HG02610 (cell line): ENCODE results near the gene IGSF23.

Experiments
- ATAC-seq: cut with Tn5 transposase; IDR thresholded peaks from one replicate; pipeline ENCODE4 v1.9.1; 2021; ENCODE audit warnings: mild to moderate bottlenecking, moderate library complexity; ENCODE audit not compliant: unreplicated experiment

The IGSF23 gene, protein sequence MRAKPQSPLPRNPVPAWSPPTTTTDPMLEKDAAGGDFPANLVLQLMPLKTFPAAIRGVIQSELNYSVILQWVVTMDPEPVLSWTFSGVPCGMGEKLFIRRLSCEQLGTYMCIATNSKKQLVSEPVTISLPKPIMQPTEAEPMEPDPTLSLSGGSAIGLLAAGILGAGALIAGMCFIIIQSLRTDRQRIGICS

DNA sequence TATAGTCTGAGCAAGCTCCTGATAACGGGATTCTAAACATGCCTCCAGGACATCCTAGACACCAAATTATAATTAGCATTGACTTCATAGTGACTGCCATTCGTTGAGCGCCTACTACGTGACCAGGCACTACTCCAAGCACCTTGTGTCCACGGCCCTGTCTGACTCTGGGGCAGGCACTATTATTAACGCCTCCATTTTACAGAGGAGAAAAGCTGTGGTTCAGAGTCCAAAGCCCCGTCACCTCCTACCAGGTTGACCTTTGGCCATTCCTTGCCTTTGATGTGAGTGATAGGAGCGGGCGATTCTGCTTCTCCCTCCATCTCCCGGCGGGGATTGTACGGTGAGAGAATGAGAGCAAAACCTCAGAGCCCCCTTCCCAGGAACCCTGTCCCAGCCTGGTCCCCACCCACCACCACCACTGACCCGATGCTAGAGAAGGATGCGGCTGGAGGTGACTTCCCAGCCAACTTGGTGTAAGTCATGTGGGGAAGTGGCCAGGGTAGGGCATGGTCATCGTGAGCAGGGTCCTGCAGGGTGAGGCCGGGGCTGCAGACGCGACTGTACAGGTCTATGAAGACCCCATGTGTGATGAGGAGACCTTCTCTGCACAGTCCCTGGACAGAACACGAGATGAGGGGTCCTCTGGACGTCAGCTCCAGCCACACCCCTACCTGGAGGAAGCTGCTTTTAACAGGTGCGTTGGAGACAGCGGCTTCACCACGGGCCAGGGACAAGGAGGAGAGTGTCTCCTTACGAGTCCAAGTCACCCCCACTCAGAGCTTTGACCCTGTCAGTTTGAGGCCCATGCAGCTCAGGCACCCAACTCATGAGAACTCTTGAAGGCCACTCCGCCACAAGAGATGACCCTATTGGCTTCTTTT lies at the start of gene IGSF23:
IGSF23 (plus strand) TSS at position 269 of the 884 bp plus-strand sequence; CDS start at position 352, 83 bp downstream.
- ATAC-seq: no peak

DNA sequence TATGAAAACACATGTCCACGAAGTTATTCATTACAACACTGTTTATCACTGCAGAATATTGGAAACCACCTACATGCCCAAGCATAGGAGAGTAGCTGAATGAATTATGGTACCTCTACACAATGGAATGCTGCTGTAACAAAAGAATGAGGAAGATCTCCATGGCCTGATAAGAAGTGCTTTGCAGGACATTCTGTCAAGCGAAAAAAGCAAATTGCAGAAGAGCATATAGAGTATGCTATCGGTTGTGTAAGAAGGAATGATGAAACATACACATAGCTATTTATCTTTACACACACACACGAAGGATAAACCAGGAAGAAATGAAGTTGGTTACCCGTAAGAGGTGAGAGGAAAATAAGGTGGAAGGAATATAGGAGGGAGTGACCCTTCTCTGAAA lies 46.4 kb upstream of the IGSF23 start:
- no peak for ATAC-seq

DNA sequence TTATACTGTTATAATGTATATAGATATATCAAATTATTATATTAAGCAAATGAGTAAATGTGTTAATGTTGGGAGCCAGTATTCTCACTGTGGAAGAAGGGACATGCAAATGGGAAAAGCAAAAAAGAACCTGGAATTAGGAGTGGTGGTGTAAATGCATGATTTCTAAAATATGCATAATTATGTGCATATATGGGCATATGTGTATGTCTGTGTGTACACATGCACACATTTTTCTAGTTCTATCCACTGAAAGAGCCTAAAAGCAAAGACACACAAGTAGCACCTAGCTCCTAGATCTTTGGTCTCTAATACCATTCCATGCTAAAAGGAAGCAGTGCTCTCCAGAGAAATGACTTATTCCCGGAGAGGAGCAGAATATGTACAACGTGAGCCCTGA lies 45.6 kb upstream of the IGSF23 start:
- ATAC-seq: no peak

DNA sequence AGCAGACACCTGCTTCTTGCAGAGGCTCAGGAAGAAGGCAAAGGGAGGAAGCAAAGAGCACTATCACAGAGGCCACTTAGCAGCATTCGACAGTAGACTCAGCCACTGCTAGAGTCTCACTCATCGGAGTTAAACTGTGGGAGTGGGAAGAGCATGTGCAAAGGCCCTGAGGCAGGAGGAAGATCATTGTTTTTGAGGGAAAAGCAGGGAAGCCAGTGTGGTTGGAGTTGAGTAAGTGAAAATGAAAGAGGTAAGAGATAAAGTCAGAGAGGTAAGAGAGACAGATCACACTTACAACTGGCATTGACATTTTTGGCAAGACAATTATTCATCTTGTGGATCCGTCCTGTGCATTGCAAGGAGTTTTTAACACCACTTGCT lies 42.8 kb upstream of the IGSF23 start:
- no peak for ATAC-seq

DNA sequence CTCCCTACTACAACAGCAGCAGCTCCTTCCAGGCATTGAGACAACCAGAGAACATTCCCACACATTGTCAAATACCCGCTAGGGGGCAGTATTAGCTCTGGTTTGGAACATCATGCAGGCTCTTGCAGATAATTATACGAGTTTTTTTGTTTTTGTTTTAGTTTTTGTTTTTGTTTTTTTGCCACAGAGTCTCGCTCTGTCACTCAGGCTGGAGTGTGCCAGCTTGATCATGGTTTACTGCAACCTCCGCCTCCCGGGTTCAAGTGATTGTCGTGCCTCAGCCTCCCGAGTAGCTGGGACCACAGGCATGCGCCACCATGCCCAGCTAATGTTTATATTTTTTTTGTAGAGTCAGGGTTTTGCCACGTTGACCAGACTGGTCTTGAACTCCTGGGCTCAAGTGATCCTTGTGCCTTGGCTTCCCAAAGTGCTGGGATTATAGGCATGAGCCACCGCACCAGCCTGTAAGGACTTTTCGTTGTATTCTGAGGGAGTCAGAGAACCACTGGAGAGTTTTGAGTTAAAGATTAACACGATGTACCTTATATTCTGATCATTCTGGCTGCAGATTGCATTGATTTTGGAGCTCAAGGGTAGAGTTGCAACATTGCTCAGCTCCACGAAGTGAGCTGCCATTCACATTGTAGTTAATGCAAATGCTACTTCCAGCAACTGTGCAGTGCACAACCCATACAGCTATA lies 42.2 kb upstream of the IGSF23 start:
- no peak for ATAC-seq

DNA sequence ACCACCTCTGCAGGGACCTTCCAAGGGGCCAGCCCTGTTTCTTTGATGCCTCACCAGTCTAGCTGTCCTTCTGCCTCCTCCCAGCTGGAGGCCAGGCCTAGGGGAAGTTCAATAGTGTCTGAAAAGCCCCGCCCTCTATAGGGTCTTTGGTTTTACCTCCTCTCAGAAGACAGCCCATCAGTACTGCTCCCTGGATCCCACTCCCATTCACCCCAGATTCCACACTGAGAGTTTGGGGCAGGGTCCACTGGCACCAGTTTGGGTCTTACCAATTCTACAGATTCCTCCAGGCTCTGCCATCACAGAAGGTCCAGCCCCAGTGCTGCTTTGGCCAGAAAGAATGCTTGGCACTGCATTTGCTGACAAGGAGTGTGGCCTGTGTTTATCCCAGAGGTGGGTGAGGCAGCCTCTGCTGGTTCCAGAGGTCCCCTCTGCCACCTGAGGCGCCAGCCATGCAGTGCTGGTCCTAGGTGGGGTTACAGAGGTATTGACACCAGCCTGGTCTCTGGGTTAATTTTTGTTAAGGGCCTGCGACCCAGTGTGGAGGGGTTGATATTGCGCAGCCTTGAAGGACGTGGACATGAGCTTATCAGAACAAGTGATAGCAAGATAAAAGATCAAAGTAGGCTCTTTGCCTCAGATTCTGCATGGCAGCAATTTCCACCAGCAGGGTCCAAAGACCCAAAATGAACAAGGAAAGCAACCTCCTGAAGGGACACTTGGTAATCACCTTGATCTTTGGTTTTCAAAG lies 41.4 kb upstream of the IGSF23 start:
- no peak for ATAC-seq

DNA sequence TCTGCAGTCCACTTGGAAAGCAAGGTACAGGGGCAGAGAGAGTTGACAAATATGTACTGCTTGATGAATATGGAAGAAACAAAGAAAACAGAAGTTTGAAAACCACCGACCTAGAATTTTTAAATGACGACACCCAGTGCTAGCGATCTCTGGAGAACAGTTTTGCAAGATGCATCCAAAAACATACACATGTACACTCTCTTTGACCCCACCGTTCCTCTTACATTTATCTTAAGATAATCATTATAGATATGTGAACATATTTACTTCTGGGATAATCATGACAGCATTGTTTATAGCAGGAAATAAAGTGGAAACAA lies 40.8 kb upstream of the IGSF23 start:
- ATAC-seq: no peak

DNA sequence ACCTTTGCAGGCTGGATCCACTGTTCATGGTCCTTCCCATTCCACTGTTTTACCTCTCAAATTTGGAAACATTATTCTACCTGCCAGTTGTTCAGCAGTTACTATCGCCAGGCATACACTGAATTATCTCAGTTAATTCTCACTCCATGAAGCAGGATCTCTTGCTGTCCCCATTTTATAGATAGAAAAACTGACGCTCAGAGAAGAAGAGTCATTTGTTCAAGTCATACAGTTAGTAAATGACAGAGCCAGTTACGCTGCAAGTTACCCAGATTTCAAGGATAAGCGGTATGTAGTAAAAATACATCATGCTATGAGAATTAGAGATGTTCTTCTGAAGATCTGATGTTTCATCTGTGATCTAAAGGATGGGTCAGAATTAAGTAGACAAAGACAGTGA lies 40.2 kb upstream of the IGSF23 start:
- no peak for ATAC-seq

DNA sequence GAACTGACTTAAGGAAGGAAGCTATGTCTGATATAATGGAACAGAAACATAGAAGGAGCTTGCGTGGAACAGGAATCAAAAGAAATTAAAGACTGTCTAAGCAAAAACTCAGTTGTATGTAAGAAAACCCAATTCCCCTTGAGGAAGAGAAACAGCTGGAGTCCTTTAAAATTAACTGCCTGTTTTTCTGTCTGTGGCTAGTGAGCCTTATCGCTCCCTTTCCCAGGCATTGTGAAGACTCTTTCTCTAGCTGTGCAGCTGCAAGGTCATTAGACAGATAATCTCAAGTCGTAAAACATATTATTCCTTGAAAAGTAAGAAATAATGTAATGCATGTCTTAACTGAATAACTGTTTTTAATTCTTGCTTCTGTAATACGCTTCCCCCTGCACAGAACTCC lies 39.7 kb upstream of the IGSF23 start:
- ATAC-seq: no peak

DNA sequence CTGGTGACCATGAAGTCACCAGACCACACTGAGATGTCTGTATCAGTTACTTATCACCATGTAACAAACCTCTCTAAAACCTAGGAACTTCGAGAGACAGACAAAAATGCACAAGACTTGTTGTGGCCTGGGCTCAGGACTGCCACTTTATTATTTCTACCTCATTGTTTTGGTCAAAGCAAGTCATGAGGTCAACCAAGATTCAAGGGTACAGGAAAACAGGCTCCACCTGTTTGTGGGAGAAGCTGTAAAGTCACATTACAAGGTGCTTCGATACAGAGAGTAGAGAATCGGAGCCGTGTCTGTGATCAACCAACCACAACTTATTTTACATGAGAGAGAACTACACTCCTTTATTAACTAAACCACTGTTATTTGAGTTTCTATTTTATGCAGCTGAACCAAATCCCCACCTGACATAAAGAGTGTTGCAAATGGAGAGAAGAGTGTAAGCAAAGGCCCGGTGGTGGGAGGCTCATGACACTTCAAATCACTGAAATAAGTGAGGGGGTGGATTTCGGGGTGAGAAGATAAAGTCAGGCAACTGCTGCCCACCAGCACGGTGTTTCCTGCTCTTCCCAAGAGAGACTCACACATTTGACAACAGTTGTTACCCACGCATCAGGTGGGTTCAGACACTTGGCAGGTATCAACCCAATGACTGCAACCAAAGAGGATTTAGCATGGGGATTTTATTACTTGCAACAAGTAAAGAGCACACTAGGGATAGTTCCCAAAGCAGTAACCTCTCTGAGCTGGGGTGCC lies 39.0 kb upstream of the IGSF23 start:
- no peak for ATAC-seq

DNA sequence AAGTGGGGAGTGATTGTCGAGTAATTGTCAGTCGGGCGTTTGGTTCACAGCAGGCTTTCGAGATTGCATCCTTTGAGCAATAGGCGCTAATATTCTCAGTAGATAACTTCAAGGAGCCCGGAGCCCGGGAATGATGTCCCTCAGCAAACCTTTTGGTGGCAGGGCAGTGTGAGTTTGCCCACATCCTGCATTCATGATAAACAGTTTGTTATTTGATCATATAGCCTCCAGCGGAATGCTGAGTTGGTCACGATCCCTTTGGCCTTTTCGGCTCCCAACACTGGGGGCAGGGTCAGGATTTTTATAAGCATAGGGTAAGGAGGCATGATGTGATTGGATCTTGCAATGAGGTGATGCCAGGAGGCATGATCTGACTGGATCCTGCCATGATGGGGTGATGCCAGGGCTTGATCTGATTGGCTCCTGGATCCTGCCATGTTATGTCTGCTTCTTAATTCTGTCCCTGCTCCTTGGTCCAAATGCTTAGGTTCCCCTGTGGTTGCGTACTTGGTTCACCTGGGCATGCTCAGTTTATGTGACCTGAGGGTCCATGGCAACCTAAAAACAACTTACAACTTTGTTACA lies 38.2 kb upstream of the IGSF23 start:
- no peak for ATAC-seq

DNA sequence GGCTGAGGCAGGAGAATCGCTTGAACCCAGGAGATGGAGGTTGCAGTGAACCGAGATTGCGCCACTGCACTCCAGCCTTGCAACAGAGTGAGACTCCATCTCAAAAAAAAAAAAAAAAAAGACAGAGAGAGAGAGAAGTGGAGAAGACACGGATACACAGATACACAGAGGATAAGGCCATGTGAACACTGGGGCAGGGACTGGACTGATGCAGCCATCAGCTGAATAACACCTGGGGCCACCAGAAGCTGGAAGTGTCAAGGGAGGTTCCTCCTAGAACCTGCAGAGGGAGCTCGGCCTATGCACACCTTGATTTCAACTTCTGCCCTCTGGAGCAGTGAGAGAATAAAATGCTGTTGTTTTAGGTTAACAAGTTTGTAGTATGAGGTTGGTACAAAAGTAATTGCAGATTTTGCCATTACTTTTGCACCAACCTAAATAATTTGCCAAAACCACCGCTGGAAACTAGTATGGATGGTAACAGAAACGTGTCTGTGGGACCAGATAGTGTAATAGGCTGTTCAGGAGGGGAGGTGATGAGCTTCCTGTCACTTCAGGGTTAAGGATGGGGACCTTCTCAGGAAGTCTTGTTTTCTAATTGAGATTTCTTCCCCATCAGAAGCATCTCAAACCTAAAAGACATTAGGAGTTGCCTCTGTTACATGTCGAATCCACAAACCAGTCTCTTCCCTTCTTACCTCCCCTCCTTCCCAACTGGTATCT lies 36.4 kb upstream of the IGSF23 start:
- ATAC-seq: no peak

DNA sequence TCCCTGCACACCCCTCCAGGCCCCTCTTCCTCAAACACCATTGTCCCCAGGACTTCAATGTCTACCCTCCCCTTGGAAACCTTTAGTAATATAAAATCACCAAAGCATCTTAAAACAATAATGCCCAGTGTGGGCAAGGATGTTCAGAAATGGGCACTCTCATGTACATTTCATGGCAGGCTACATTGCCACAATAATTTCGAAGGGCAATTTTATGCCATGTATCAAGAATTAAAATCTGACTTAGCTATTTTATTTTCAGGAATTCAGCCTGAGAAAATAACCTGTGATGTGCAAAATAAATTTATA lies 35.8 kb upstream of the IGSF23 start:
- ATAC-seq: no peak

DNA sequence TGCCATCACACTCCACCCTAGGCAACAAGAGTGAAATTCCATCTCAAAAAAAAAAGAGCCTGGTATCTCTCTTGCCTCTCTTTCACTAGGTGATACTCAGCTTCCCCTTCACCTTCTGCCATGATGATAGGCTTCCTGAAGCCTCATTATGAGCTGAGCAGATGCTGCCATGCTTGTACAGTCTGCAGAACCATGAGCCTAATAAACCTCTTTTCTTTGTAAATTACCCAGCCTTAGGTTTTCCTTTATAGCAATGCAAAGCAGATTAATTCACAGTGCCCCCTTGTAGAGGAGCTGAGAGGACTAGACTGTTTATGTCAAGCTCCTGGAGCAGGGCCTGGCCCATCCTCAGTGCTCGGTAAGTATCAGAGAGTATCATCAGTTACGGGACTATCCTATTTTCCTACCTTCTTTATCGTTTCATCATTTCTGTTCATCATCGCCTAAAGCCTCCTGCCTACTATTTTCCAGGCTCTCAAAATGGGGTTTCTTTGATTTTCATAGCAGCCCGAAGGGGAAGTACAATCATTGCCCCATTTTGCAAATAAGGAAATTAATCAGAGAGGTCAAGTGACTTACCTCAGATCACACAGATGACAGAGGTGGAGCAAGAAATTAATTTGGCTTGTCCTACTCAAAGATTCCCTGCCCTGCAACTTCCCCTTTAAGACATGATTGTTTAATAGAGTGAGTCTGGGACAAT lies 33.5 kb upstream of the IGSF23 start:
- no peak for ATAC-seq

DNA sequence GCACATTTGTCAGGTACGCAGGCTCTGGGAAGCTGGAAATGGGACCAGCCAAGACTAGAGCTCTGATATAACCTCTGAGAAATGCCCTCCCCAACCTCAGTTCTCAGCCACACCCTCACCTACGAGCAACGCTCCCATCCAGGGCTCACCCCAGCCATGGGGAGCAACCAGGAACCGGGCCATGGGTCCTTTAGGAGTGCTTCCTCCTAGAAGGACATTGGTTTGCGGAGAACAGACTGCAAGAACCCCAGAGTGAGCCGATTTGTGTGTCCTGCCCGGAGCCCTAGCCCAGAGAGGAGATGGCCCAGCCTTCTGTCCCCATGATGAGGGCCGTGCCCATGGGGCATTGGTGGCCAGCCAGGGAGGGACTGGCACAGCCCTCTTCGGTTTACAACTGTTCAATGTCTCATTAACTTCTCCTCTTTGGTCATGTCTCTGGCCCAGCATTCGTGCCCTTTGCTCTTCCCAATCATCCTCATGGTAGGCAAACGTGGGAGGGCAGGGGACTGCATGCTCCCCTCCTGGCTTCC lies 32.9 kb upstream of the IGSF23 start:
- ATAC-seq: no peak

DNA sequence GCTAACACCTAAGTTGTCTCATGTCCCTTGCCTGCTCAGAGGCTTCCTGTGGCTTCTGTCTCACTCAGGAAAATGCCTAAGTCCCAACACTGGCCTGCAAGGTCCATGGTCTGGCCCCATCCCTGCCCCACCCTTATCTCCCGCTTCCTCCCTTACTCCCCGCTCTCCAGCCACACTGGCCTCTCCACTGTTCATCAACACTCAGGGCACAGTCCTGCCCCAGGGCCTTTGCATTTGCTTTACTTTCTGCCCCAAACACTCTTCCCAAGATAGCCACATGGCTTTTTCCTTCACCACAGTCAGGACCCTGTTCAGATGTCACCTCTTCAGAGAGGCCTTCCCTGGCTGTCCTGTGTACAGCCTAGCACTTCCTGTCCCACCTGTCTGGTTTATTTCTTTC lies 32.1 kb upstream of the IGSF23 start:
- ATAC-seq: no peak

DNA sequence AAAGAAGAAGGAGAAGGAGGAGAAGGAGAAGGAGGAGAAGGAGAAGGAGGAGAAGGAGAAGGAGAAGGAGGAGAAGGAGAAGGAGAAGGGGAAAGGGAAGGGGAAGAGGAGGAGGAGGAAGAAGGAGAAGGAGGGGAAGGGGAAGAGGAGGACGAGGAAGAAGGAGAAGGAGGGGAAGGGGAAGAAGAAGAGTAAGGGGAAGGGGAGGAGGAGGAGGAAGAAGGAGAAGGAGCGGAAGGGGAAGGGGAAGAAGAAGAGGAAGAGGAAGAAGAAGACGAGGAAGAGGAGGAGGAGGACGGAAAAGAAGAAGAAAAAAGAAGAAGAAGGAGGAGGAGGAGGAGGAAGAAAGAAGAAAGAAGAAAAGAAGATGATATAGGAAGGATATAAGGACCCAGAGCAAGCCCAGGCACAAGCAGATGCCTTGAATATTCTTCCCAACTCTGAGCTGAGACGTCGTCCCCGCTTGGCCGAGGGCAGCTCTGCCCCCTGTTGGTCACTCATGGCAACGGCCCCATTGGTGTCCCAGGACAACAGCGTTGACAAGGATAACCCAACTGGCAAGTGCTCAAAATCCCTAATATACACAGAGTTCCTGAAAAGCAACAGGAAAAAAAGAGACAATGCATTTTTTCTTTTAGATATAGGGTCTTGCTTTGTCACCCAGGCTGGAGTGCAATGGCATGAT lies 30.6 kb upstream of the IGSF23 start:
- ATAC-seq: no peak

DNA sequence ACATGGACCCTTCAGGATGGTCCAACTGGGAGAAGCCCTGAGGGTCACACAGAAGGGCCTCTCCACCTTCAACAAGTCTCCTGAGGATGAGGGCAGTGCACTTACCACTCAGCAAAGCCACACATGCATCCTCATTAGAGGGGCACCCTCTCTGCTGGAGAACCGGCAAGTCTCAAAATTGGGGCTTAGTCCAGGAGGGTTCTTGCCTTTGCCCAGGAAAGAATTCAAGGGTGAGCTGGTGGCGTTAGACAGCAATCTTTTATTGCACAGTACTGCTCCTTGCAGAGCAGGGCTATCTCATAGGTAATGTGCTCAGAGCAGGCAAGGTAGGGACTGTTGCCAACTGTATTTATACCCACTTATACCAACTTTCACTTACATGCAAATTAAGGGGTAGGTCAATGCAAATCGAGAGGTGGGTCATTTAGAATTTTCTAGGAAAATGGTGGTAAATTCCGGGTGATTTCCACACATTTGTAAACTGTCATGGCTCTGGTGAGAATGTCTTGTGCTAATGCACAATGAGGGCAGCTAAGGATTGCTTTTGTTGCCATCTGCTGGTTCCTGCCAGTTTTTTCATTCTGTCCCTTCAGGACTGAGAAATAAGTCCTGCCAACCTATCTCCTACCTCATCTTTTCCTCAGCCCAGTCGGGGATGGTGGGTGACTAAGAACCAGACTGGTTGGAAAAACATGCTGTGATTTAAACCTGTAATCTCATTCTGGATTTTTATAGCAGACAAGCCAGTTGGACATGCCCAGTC lies 27.8 kb upstream of the IGSF23 start:
- ATAC-seq: no peak
